SKM-1 treated with dmso at 0.1 percent for 144 hours (cell line): ENCODE measurements around the gene ADAM8.

Experiments
- DNase-seq: peaks from one replicate; lab custom pipeline; 2025; ENCODE audit not compliant: unreplicated experiment; lab: John Stamatoyannopoulos, UW

Gene ADAM8

DNA sequence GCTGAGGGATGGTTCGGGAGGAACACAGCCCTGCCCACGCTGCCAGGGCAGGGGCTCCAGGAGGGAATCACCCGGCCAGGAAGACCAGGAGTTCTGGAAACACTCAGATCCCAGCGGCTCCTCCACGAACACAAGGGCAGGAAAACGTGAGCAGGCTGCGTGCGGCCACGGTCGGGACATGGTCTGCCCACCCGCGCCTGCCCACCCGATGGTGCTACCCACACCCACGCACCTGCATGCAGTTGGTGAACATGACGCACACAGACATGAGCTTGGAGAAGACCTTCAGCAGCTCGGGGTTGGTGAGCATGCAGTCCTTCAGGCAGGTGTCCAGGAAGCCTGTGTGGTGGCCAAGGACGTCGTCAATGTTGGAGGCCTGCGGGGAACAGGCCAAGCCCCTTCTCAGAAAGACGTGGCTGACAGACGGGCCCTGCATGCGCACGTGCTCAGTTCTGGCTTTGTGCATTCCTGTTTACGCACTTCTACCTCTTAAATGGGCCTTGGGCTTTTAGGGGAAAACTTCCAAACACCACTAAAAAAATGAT, 6.2 kb upstream of the ADAM8 start:
- DNase-seq = no peak

DNA sequence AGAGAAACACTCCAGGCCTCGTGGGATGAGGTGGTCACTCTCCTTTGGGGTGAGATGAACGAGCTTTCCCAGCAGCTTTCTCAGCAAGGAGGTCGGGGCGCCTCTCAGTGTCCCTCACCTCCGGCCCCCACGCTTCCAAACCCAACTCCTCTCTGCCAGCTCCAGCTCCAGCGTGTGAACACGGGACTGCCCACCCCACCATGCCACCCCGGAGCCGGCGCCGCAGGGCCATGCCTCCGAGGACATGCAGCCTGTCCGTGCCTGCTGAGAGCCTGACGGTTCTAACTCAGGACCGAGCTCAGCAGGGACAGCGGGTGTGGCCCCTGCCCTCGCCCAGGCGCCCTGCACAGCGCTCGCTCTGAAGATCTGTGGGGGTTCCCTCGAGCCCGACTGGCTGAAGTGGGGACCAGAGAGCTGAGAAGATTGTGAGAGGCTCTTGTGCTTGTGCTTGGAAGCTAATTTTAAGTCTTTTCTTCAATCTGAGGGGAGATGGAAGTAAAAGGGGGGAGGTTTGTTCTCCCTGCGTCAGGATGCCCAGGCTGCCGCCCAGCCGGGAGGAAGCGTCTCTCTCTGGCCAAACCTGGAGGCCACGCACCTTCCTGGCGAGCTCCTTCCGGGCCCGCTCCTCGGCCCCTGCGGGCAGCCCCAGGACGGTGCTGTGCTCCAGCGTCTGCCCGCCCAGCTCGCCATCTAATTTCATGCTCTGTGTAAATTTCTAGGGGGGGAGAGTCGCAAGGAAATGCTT, 5.1 kb upstream of the ADAM8 start:
- DNase-seq = no peak

- no peak for DNase-seq
These were observed 4.4 kb upstream of the ADAM8 start for GRCh38 chr10:133281084-133281483.

- DNase-seq = no peak
These were observed 3.9 kb upstream of the ADAM8 start for GRCh38 chr10:133280391-133281059.

DNA sequence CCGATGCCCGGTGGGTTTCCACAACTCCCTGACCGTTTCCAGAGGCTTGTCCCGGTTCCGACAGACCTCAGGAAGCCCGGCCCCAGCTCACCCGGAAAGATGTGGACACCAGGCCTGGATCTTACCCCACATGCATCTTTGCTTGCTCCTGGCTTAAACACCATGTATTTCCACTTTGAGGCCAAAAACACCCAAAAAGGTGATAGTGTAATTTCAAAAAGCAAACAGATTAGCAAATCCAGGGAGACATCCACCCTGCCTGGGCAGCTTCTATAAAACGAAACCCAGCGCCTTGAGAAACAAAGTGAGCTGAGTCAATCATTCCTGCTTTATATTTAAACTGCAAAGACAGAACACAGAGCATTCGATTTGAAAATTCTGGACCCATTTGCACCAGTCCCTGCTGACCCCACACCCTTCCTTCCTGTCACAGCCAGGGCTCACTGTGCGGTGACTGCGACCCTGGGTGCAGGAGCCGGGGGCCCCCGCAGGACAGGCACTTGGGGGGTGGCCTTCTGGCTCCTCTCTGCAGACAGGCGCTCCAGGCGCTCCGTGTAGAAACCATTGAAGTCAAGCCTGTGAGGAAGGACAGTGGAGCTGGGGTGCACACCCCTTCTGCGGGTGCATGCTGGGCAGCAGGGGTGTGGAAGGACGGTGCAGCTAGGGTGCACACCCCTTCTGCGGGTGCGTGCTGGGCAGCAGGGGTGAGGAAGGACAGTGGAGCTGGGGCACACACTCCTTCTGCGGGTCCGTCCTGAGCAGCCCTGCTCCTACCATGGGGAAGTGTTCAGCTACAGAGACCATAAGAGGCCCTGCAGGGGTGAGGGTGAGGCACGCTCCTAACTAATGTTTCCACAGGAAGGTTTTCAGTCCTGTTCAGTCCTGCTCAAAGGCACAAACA, 2.9 kb upstream of the ADAM8 start:
- peak; percentile 74 for DNase-seq

GRCh38 chr10:133278577-133279265, 2.1 kb upstream of the ADAM8 start:
- peak; percentile 93 for DNase-seq

DNA sequence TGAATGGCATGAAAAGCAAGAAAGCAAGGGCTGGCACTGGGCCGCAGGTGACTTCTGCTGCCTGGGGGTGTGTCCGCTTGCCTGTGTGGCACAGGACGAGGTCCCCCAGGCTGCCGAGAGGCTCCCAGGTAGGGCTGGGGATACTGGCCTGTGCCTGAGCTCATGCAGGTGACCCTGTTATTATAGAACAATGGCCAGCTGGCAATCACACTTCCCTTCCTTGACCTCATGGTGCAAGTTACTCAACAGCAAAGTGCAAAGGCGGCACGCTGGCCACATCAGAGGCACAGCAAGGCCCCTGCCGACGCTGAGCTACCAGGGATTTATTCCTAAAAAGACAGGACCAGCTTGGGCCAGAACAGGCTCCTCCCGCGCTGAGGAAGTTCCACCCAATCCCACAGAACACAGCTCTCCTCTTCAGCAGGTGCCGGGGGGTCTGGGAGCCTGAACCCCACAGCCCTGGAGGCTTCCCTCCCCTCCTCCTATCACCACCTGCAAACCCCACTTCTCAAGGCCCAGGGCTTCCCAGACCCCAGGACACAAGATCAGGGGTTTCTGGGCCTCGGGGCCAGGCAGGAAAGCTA, 1.4 kb upstream of the ADAM8 start:
- peak; percentile 50 for DNase-seq

DNA sequence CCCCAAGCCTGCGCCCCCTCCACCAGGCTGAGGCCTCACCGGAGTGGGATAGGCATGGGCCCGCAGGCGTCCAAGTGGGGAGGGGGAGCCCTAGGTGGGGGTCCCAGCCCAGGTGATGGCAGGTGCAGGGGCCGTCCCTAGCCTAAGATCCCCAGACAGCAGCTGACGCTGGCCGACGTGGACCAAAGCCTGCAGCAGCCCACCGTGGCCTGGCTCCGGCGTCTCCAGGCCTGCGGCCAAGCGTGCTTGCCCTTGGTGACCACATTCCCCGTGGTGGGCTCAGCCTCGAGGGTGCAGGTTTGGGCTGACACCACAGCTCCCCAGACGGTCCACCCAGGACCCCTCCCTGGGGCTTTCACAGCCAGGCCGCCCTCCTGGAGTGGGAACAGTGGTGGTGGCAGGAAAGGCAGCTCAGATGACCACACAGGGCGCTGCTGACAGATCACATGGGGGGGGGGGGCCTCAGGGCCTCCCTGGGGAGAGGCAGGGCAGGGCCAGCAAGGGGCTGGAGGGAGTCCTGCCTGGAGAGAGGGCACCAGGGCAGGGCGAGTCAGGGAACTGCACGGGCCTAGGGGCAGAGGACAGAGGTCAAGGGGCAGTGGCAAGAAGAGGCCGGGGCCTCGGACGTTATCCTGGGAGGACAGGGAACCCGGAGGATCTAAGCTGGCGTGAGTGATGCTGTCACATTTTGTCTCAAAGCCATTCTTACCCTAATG, 767 bp upstream of the ADAM8 start:
- DNase-seq = no peak

- no peak for DNase-seq
These were observed 601 bp downstream of the ADAM8 start for GRCh38 chr10:133276100-133276434.

DNA sequence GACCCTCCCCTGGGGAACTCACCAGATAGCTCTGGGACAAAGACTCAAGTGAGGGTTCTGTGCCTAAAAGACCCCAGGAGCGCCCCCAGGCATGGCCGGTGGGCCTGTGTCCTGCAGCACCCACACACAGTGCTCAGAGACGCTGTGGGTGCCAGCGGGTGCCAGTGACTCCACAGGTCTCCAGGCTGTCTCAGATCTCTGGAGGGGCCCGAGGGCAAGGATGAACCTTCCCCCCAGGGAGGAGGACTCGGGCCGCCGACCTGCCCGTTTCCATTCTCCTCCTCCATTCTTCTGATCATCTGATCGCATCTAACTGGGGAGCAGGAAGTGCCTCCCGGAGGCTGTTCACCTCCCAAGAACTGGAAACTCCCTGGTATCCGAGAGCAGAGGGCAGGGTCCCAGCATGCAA, 980 bp downstream of the ADAM8 start:
- no peak for DNase-seq

GRCh38 chr10:133274751-133275683, 1.7 kb downstream of the ADAM8 start:
- peak; percentile 45 for DNase-seq

GRCh38 chr10:133273534-133274143, 3.0 kb downstream of the ADAM8 start:
- DNase-seq = no peak

DNA sequence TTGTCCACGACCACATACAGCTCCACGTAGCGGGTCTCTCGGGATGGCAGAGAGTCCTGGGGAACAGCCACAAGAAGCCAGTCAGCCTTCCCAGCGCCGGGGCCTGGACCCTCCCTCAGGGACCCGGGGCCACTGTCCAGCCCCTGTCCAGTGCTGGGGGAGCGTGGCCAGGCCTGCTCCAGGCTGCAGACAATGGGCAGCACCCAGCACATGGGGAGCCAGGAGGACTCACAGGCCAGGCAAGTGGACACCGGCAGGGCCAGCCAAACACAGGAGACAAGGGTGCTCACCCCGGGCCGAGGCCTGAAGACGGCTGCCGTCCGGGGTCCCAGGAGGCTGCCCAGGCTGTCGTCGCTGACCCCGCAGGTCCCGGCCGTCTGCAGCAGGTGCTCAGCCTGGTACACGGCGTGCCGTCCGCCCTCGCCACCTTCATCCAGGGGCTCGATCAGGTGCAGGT, 3.7 kb downstream of the ADAM8 start:
- no peak for DNase-seq

DNA sequence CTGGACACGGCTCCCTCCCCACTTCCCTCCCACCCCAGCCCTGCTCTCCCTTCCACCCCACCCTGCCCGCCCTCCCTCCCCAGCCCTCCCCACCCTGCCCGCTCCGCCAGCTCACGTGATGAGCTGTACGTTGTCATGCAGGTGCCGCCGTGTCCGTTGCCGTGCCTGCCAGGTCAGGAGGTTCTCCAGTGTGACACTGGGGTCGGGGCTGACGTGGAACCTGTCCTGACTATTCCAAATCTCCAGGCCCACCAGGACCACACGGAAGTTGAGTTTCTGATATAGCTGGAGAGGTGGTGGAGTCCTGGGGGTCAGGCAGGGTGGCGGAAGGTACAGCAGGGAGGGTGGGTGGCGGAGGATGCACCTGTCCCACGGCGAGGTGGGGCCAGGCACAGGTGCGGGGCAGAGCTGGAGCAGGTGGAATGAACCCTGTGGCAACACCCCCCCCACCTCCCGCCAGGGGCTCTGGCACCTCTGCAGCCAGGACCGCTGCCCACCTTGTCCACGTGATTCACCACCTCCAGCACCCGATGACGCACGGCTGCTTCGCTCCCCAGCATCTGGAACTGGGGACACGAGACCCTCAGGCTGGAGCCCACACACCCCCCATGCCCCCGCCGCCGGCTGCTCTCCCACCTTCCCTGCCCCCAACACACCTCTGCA, 4.2 kb downstream of the ADAM8 start:
- DNase-seq = no peak

DNA sequence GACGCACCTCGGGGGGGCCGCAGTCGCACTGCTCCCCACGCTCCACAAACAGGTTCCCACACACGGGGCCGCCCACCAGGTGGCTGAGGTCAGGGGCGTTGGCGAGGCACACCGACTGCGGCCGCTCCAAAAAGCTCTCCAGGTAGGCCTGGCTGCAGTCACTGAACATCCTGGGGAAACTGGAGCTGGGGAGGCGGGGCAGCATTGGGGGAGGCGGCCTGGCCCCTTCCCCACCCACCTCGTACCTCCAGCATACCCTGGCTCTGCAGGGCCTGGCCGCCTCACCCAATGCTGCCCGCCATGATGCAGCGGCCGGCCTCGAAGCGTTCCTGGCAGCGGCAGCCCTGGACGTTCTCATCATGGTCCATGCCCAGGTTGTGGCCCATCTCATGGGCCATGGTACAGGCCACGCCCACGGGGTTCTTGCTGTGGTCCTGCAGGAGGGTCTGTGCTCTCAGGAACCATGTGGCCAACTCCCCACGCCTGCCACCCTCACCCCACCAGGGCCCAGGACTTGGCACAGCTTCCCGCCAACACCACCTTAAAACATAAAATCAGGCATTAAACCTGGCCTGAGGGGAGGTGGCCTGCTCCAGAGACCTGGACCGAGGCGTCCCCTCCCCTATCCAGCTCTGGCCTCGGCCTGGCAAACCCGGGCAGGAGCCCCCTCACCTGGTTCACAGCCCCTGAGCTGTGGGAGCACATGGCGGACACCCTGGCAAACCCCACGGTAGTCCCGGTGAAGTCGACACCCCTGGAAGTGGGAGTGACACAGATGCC, 5.0 kb downstream of the ADAM8 start:
- DNase-seq = no peak

GRCh38 chr10:133270773-133271297, 5.8 kb downstream of the ADAM8 start:
- DNase-seq = no peak

DNA sequence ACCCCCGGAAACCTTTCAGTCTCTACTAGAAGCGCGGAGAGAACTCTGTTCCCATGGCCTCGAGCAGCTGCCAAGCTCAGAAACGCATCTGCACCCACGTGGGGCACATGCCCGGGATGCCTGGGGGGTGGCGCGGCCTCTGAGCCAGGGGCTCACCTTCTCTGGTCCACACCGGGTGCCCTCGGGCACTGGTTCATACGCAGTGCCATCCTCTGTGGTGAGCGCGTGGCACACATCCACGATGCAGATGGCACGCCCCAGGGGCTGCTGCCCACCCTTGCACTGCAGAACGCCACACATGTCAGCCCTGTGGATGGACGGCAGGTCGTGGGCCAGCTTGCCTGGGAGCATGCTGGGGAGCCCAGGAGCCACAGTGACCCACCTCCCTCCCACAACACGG, 6.5 kb downstream of the ADAM8 start:
- no peak for DNase-seq
